ENCODE results near the gene PLCB1.

- TF ChIP-seq CTCF (conservative IDR thresholded peaks at IDR 0.05; ENCODE audit: low read length), result no peak
- TF ChIP-seq EZH2phosphoT487 (IDR thresholded peaks at IDR 0.05; ENCODE audit: borderline replicate concordance), result no peak
These were observed 34.8 kb upstream of the PLCB1 start for GRCh38 chr20:8097307-8097706.
